ENCODE results near the gene BMP2K. TPM values are rescaled to one million over a fixed set of nuclear protein-coding genes. Genes with fewer than 3 reads are reported as not detected.

The BMP2K gene
- total and polyA plus RNA-seq, 4 donors = 4.4 to 138 (median 19.3) TPM

DNA sequence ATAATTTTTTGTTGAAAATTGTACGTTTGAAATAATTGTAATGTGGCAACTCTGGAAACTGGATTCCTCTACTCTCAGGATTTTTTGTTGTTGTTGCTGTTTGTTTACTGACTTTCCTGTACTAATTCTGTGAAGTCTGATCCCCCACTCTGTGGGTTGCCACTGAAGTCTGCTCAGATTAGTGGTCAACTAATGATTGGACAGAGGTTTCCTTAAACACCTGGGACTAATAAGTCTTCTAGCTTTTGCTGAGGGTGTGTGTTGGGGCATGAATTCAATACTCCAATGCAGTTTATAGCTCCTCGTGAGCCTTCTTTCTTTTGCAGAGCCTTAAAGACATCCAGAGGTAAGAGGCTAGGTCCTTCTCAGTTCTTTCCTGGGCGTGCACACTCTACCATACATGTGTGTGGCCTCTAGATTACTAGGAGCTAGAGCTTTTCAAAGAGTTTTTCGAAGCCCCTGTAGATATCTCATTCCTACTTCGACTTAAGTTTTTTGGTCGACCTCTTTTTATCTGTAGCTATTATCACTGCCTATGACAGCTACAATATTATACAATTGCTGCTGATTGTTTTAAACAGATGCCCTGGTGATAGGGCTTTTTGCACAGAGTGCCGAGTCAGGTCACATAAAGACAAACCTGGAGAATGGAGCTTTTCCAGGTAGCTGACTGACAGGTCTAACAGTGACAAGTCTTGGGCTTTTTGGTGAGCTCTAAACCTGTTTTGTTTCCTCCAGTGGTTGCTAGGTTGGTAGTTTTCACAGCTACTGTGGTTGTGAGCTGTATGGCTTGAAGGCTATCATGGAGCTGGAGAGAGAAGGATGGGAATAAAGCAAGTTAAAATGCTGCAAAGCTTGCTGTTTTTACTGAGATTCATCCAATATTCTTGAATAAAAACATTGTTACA lies 34.0 kb downstream of the BMP2K start:
- TF ChIP-seq FOXA2 (IDR thresholded peaks at IDR 0.05) (no peak), HNF4A (conservative IDR thresholded peaks at IDR 0.05) (no peak), RAD21 (IDR thresholded peaks at IDR 0.05) (no peak), JUND (IDR thresholded peaks at IDR 0.05) (no peak), EGR1 (IDR thresholded peaks at IDR 0.05; ENCODE audit: low read depth in 2 of 2) (no peak), GABPA (IDR thresholded peaks at IDR 0.05 in 1 of 2, conservative IDR thresholded peaks at IDR 0.05 in 1 of 2) (no peak), NR2F2 (IDR thresholded peaks at IDR 0.05) (no peak), YY1 (IDR thresholded peaks at IDR 0.05) (no peak), RXRA (IDR thresholded peaks at IDR 0.05) (no peak), ZBTB33 (IDR thresholded peaks at IDR 0.05) (no peak), TAF1 (conservative IDR thresholded peaks at IDR 0.05) (no peak), HNF4G (IDR thresholded peaks at IDR 0.05) (no peak), SP1 (IDR thresholded peaks at IDR 0.05) (no peak), FOXA1 (IDR thresholded peaks at IDR 0.05) (no peak), MAX (IDR thresholded peaks at IDR 0.05) (no peak)
- TF ChIP-seq, protein P1, sequence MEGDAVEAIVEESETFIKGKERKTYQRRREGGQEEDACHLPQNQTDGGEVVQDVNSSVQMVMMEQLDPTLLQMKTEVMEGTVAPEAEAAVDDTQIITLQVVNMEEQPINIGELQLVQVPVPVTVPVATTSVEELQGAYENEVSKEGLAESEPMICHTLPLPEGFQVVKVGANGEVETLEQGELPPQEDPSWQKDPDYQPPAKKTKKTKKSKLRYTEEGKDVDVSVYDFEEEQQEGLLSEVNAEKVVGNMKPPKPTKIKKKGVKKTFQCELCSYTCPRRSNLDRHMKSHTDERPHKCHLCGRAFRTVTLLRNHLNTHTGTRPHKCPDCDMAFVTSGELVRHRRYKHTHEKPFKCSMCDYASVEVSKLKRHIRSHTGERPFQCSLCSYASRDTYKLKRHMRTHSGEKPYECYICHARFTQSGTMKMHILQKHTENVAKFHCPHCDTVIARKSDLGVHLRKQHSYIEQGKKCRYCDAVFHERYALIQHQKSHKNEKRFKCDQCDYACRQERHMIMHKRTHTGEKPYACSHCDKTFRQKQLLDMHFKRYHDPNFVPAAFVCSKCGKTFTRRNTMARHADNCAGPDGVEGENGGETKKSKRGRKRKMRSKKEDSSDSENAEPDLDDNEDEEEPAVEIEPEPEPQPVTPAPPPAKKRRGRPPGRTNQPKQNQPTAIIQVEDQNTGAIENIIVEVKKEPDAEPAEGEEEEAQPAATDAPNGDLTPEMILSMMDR (IDR thresholded peaks at IDR 0.05; ENCODE audit: low read depth, low read length, missing input control) = no peak
- TF ChIP-seq, protein P2, sequence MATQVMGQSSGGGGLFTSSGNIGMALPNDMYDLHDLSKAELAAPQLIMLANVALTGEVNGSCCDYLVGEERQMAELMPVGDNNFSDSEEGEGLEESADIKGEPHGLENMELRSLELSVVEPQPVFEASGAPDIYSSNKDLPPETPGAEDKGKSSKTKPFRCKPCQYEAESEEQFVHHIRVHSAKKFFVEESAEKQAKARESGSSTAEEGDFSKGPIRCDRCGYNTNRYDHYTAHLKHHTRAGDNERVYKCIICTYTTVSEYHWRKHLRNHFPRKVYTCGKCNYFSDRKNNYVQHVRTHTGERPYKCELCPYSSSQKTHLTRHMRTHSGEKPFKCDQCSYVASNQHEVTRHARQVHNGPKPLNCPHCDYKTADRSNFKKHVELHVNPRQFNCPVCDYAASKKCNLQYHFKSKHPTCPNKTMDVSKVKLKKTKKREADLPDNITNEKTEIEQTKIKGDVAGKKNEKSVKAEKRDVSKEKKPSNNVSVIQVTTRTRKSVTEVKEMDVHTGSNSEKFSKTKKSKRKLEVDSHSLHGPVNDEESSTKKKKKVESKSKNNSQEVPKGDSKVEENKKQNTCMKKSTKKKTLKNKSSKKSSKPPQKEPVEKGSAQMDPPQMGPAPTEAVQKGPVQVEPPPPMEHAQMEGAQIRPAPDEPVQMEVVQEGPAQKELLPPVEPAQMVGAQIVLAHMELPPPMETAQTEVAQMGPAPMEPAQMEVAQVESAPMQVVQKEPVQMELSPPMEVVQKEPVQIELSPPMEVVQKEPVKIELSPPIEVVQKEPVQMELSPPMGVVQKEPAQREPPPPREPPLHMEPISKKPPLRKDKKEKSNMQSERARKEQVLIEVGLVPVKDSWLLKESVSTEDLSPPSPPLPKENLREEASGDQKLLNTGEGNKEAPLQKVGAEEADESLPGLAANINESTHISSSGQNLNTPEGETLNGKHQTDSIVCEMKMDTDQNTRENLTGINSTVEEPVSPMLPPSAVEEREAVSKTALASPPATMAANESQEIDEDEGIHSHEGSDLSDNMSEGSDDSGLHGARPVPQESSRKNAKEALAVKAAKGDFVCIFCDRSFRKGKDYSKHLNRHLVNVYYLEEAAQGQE (IDR thresholded peaks at IDR 0.05) = no peak
- TF ChIP-seq, protein P3, sequence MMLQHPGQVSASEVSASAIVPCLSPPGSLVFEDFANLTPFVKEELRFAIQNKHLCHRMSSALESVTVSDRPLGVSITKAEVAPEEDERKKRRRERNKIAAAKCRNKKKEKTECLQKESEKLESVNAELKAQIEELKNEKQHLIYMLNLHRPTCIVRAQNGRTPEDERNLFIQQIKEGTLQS (IDR thresholded peaks at IDR 0.05) = no peak
- H3K36me3 ChIP-seq (ENCODE audit: control insufficient read depth in 4 of 4, insufficient read depth in 3 of 4, low read depth in 1 of 4, low read length in 3 of 4) = no peaks in the 10 kb centered on the region
- peaks cover 0 to 1% (median 0%) of the 10 kb centered on the region in 4 donors for H3K4me1 ChIP-seq (ENCODE audit: control insufficient read depth in 4 of 4, insufficient read depth in 4 of 4, low read length in 3 of 4)
- no peaks in the 10 kb centered on the region for H3K27me3 ChIP-seq (ENCODE audit: control insufficient read depth in 4 of 4, insufficient read depth in 4 of 4, low read length in 3 of 4)
- DNase-seq (ENCODE audit: low spot score) = no peak
- WGBS = 91% methylated on average over 7 of the region's 7 CpGs
- no peak overlapping the region for H3K27ac ChIP-seq (ENCODE audit: low read depth in 1 of 2, low read length in 2 of 2)
- peaks cover 0 to 2% (median 0%) of the 10 kb centered on the region in 4 donors for H3K9me3 ChIP-seq (ENCODE audit: control insufficient read depth in 4 of 4, low read length in 3 of 4)
- H3K4me3 ChIP-seq (ENCODE audit: low read depth in 1 of 3, low read length in 3 of 3) = no peak overlapping the region
- H3K9ac ChIP-seq (ENCODE audit: low read depth in 1 of 2, low read length in 2 of 2) = no peak overlapping the region
